D721Med (cell line): Measurements from ENCODE around the gene ATP6V1D.

Source experiments
- DNase-seq: peaks from one replicate; pipeline ENCODE4 v3.0.0; 2011; ENCODE audit warnings: low spot score; ENCODE audit not compliant: insufficient read length
- FAIRE-seq: peaks from 2 replicates; lab custom pipeline; 2011; peaks lifted over from hg19 to GRCh38; lab: Jason Lieb, UNC
- CTCF ChIP-seq: IDR thresholded peaks from 2 replicates; pipeline ENCODE4 v1.5.1; 2012; ENCODE audit warnings: mild to moderate bottlenecking, control low read depth; ENCODE audit not compliant: insufficient read depth; ENCODE audit errors: missing control alignments

Gene ATP6V1D

GRCh38 chr14:67395876-67396189 is 36.2 kb upstream of the ATP6V1D start:
- FAIRE-seq: no peak
- DNase-seq: no peak
- no peak for TF ChIP-seq CTCF

GRCh38 chr14:67395086-67395875 is 35.7 kb upstream of the ATP6V1D start:
- no peak for FAIRE-seq
- TF ChIP-seq CTCF: no peak
- no peak for DNase-seq

GRCh38 chr14:67393689-67394088 is 34.1 kb upstream of the ATP6V1D start:
- no peak for FAIRE-seq
- no peak for TF ChIP-seq CTCF
- no peak for DNase-seq

GRCh38 chr14:67392800-67393199 is 33.2 kb upstream of the ATP6V1D start:
- no peak for FAIRE-seq
- no peak for DNase-seq
- no peak for TF ChIP-seq CTCF

DNA sequence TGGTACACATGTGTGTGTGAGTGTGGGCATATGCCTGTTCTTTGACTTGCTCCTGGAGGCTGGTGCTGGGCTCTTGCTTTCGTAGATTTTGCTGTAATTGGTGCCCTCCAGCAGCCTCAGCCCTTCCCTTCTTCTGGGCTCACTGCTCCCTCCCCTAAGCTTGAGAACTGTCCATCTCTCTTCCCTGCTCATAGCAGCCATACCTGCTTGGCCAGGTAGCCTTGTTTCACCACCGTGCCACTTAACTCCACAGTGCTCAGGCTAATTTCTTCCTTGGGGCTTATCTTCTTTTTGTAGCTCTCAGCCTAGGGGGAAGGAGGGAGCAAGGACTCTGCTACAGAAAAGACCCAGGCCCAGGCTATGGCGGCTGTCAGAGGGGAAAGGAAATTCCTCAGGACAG is 32.5 kb upstream of the ATP6V1D start:
- FAIRE-seq (no peak), DNase-seq (no peak)
- TF ChIP-seq CTCF: no peak

GRCh38 chr14:67391268-67391667 is 31.7 kb upstream of the ATP6V1D start:
- DNase-seq: no peak
- TF ChIP-seq CTCF: no peak
- FAIRE-seq: no peak

- TF ChIP-seq CTCF: no peak
- DNase-seq: no peak
- no peak for FAIRE-seq
Measured at GRCh38 chr14:67389811-67390534, 30.4 kb upstream of the ATP6V1D start.
